Aorta (tissue), 5 donors: ENCODE data around the gene ITGBL1. TPM values are rescaled to one million over a fixed set of nuclear protein-coding genes. Genes with fewer than 3 reads are reported as not detected.

Experiments used
- ATAC-seq: fragments of 200-7000 bp; cut with Tn5 transposase; one replicate; pipeline ENCODE4 v1.9.1; 2022; ENCODE audit warnings: moderate library complexity; ENCODE audit not compliant: low FRiP score
- DNase-seq, 2 donors: peaks; one replicate each; pipeline ENCODE4 v3.0.0-alpha.2; 2020
- H3K27ac ChIP-seq, 2 donors: one replicate each; pipeline ENCODE4 v1.5.1; 2013; ENCODE audit warnings: low read length in 2 of 2, mild to moderate bottlenecking in 2 of 2, moderate library complexity in 2 of 2, control low read depth in 1 of 2, inconsistent platforms in 1 of 2, low read depth in 1 of 2
- H3K27me3 ChIP-seq, 2 donors: one replicate each; pipeline ENCODE4 v1.6.1; 2013; ENCODE audit warnings: control low read depth in 1 of 2, low read length in 1 of 2, mild to moderate bottlenecking in 1 of 2, moderate library complexity in 1 of 2; ENCODE audit not compliant: insufficient read depth in 2 of 2, control insufficient read depth in 1 of 2
- H3K36me3 ChIP-seq, 2 donors: one replicate each; pipeline ENCODE4 v1.6.1; 2013; ENCODE audit warnings: control low read depth in 1 of 2, low read length in 1 of 2, mild to moderate bottlenecking in 1 of 2; ENCODE audit not compliant: insufficient read depth in 2 of 2, control insufficient read depth in 1 of 2
- H3K4me1 ChIP-seq, 2 donors: one replicate each; pipeline ENCODE4 v1.6.1; 2013; ENCODE audit warnings: low read length in 2 of 2, control low read depth in 1 of 2, mild to moderate bottlenecking in 1 of 2, moderate library complexity in 1 of 2; ENCODE audit not compliant: insufficient read depth in 2 of 2, control insufficient read depth in 1 of 2
- H3K4me3 ChIP-seq, 2 donors: one replicate each; pipeline ENCODE4 v1.5.1; 2013; ENCODE audit warnings: low read length in 2 of 2, control low read depth in 1 of 2, mild to moderate bottlenecking in 1 of 2
- H3K9me3 ChIP-seq: one replicate; pipeline ENCODE4 v1.6.1; 2013; ENCODE audit warnings: mild to moderate bottlenecking, low read length; ENCODE audit not compliant: control insufficient read depth
- WGBS, 2 donors: extraction: QIAGEN DNeasy Blood & Tissue Kit; methylation state at CpG; one replicate each; pipeline ENCODE4 v1.1.7; 2013; 5-methylcytosine and 5-hydroxymethylcytosine counted together
- intact Hi-C, 2 donors: fragments of 100-400 bp; cut with DNase I; formaldehyde crosslinking; loops; one replicate each; pipeline versions ENCODE4 v1.14.2 to v1.15.0; 2022
- polyA plus RNA-seq, 2 donors: library from polyadenylated mRNA; stranded (reverse); fragments of 200-250 nt; gene quantifications; one replicate each; pipeline ENCODE4 v1.2.3, GENCODE V29; 2013
- total RNA-seq, 2 donors: library from RNA; stranded (reverse); fragmentation: NEBNext Ultra II Directional; extraction: Animal tissue kit (Norgen Biotek cat#: 25700); gene quantifications; one replicate each; pipeline ENCODE4 v1.2.1, GENCODE V29; 2021
- donor health status: healthy with polysubstance abuse.
- donor health status: Bipolar disorder and iron deficiency.
- donor health status: DM: no; HTN: no; CAD: no.
- donor health status: DM: no; HTN: no; CAD: no.
- donor health status: DM: yes; HTN: yes; CAD: no.

The ITGBL1 gene
- total and polyA plus RNA-seq, 4 donors, result 110 to 144 (median 121) TPM

DNA sequence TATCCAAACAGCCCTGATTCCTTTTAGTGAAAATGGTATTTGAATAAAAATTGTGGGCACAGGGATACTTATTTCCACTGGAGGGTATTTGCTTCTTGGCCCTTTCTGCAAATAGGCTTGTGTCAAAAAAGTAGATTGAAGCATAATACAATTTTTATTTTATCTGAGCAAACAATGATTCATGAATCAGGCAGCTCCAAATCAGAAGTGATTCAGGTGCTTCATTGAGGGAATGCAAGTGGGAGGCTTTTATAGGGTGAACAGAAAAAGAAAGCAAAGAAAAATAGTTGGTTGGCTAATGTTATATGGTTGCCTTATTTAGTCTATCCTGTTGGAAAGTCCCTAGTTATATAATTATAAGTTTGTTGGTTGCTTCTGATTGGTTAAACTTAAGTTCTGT is 117.9 kb downstream of the ITGBL1 start:
- no peak for ATAC-seq
- Histone ChIP-seq H3K27ac (no peak overlapping the region), H3K4me1 (peaks cover 0 to 5% of the 10 kb centered on the region in 2 donors), H3K9me3 (no peaks in the 10 kb centered on the region), H3K36me3 (no peaks in the 10 kb centered on the region), H3K27me3 (no peaks in the 10 kb centered on the region), H3K4me3 (no peak overlapping the region)
- no peak for DNase-seq
- intact Hi-C loops, result no loop called here

DNA sequence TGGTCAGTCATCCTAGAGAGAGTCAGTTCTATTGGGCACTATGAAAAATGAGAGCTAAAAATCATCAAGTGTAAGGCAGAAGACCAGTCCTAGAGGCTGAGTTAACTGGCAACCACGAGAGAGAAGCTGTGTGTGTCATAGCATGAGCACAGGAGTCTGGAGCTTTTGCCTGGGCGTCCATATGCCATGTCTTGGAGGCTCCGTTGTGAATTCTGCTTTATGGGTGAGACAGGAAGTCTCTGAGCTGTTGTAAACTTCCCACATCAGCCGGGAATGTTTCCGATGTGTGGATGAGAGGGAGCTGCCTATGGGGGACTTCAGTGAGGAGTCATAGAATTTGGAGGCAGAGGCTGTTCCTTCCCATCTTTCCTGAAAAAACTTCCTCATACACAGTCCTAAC is 120.0 kb downstream of the ITGBL1 start:
- H3K4me1 ChIP-seq, result peaks cover 0 to 9% of the 10 kb centered on the region in 2 donors

DNA sequence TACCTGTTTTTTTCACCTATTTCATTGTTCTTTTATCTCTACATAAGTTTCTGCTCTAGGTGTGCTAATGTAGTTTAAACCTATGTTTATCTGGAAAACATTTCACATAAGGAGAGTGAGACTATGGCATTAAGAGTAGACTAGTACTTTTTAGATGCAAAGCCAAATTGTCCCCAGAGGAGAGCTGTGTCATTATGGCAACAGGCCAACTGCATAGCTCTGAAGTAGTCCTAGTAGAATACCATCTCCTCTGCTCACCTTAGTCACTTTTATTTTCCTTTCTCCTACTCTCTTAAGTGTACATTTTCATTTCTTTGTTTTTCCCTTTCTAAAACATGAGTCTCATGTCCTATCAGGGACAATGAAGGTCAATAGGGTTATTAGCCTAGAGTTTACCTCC is 123.1 kb downstream of the ITGBL1 start:
- H3K4me3 ChIP-seq, result no peak overlapping the region
- H3K36me3 ChIP-seq, result no peaks in the 10 kb centered on the region
- no peaks in the 10 kb centered on the region for H3K27me3 ChIP-seq
- DNase-seq (no peak), ATAC-seq (no peak)
- intact Hi-C loops, result no loop called here
- no peaks in the 10 kb centered on the region for H3K9me3 ChIP-seq
- H3K4me1 ChIP-seq, result peaks cover 2 to 9% of the 10 kb centered on the region in 2 donors
- no peak overlapping the region for H3K27ac ChIP-seq

More for the DNA sequence above, 120.0 kb downstream of the ITGBL1 start:
- ATAC-seq (no peak), DNase-seq (no peak)
- WGBS, 2 donors, result 71% methylated on average over 5 of the region's 5 CpGs
- H3K9me3 ChIP-seq, result no peaks in the 10 kb centered on the region
- H3K27me3 ChIP-seq, result no peaks in the 10 kb centered on the region
- intact Hi-C loops, result no loop called here
- H3K36me3 ChIP-seq, result no peaks in the 10 kb centered on the region
- no peak overlapping the region for H3K27ac ChIP-seq
- H3K4me3 ChIP-seq, result no peak overlapping the region

DNA sequence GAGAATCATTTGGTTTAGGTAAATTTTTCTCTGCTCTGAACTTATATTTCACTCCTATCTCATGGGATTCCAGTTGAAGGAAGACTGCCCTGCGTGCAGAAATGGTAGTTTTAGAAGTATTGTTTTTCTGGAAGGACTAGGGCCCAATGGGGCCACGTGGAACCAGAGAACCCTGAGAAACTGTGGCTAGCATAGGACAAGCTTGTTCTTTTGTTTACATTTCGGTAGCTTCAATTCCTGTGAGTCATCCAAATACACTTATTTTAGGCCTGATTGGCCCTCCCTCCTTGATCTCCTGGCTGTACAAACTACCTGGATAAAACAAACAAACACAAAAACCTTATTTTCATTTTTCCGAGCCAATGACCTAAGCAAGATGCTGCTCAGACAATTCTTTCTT is 124.0 kb downstream of the ITGBL1 start:
- Histone ChIP-seq H3K27ac (no peak overlapping the region), H3K27me3 (no peaks in the 10 kb centered on the region), H3K9me3 (no peaks in the 10 kb centered on the region), H3K36me3 (peaks cover 0 to 1% of the 10 kb centered on the region in 2 donors), H3K4me1 (peaks cover 2 to 6% of the 10 kb centered on the region in 2 donors), H3K4me3 (no peak overlapping the region)
- no peak for DNase-seq
- intact Hi-C loops, result no loop called here
- no peak for ATAC-seq
- WGBS, 2 donors, result 39 to 84% methylated on average over 4 of the region's 4 CpGs

DNA sequence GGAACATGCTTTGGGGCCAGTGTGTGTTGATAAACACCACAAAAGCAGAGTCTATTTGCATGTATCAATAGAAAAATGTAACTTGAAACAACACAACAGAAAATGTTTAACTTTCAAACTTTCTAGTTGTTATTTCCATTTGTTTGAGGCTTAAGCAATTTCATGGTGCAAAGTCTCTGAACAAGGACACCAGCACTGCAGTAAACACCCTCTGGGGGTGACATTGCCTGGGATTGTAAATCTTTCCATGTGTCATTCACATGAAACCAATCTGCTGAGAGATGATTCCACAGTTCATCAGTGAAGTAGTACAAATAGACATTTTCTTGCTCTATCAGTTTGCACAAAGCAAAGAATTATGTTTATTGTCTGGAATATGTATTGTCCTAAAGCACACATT is 124.5 kb downstream of the ITGBL1 start:
- intact Hi-C loops, result no loop called here
- no peak for ATAC-seq

DNA sequence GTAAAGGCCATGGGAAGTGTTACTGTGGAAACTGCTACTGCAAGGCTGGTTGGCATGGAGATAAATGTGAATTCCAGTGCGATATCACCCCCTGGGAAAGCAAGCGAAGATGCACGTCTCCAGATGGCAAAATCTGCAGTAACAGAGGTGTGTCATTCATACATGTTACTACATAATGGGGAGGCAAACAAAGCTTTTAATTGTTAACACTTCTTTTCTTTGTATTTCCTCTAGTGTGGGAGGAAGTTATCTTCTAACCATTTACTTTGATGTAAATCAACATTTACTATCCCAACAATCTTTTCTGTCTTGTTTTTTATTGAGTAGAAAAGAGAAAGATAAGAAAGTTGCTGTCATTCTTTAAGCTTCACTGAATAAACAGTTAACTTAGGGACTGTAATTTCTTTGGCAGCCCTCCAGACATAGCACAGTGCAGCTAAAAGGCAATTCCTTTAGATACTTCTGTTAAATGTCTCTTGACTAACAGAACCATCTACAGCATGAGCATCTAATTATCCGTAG is 126.9 kb downstream of the ITGBL1 start:
- intact Hi-C loops, result no loop called here
- DNase-seq (no peak), ATAC-seq (no peak)
- H3K4me3 ChIP-seq, result no peak overlapping the region
- H3K27me3 ChIP-seq, result no peaks in the 10 kb centered on the region
- no peak overlapping the region for H3K27ac ChIP-seq
- WGBS, 2 donors, result 9% methylated on average over 4 of the region's 4 CpGs
- H3K9me3 ChIP-seq, result no peaks in the 10 kb centered on the region
- H3K4me1 ChIP-seq, result peaks cover 2 to 4% of the 10 kb centered on the region in 2 donors
- peaks cover 0 to 1% of the 10 kb centered on the region in 2 donors for H3K36me3 ChIP-seq

More for the DNA sequence above, 124.5 kb downstream of the ITGBL1 start:
- peaks cover 0 to 1% of the 10 kb centered on the region in 2 donors for H3K36me3 ChIP-seq
- no peaks in the 10 kb centered on the region for H3K27me3 ChIP-seq
- peaks cover 2 to 6% of the 10 kb centered on the region in 2 donors for H3K4me1 ChIP-seq
- no peak overlapping the region for H3K4me3 ChIP-seq
- no peaks in the 10 kb centered on the region for H3K9me3 ChIP-seq
- no peak overlapping the region for H3K27ac ChIP-seq
- no peak for DNase-seq

DNA sequence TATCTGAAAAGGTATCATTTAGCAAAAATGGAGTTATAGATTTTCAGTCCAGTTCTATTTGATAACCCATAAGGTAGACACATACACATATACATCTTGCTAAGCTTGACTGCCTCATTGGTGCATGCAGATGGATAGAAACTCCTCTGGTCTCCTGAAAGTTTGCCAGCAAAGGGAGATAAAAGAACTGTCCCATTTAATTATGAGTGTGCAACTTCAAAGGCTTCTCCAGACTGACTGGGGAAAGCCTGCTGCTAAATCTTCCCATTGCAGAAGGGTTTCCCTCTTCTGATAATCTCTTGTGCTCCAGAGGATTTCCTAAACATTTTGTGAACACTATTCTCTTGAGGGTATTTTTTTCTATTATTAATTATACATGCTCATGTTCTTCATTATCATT is 131.9 kb downstream of the ITGBL1 start:
- intact Hi-C loops, result no loop called here
- DNase-seq (no peak), ATAC-seq (no peak)
- Histone ChIP-seq H3K4me1 (peaks cover 3 to 4% of the 10 kb centered on the region in 2 donors), H3K4me3 (no peak overlapping the region), H3K9me3 (no peaks in the 10 kb centered on the region), H3K36me3 (peaks cover 0 to 1% of the 10 kb centered on the region in 2 donors), H3K27me3 (no peaks in the 10 kb centered on the region), H3K27ac (no peak overlapping the region)

DNA sequence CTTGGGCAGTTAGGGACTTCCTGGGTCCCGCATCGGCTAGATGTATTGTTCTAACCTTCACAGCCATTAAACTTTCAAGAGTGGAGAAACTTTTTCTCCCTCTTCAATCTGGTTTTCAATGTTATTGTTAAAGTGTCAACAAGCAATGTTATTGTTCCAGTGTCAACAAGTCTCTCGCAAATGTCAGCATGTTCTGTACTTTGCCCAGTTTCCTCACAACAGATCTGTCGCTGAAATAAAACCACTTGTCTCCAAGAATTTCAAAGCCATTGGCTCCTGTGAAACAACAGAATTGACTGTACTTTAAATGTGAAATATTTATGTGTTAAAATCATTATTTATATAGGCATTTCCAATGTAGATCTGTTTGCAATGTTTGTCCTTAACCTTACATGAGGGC is 138.0 kb downstream of the ITGBL1 start:
- H3K27ac ChIP-seq, result no peak overlapping the region
- intact Hi-C loops, result no loop called here
- peaks cover 0 to 2% of the 10 kb centered on the region in 2 donors for H3K4me1 ChIP-seq
- 30 to 33% methylated on average over 4 of the region's 4 CpGs for WGBS, 2 donors
- H3K4me3 ChIP-seq, result no peak overlapping the region
- H3K27me3 ChIP-seq, result no peaks in the 10 kb centered on the region
- no peak for DNase-seq
- no peaks in the 10 kb centered on the region for H3K36me3 ChIP-seq
- no peak for ATAC-seq
- H3K9me3 ChIP-seq, result no peaks in the 10 kb centered on the region

DNA sequence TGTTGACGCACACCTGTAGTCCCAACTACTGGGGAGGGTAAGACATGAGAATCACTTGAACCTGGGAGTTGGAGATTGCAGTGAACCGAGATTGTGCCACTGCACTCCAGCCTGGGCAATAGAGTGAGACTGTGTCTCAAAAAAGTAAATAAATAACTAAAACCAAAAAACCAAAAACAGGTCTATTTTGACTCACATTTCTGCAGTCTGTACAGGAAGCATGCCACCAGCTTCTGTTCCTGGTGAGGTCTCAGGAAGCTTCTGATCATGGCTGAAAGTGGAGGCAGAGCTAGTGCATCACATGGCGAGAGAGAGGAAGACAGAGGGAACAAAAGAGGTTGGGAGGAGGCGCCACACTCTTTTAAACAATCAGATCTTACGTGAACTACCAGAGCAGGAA is 142.5 kb downstream of the ITGBL1 start:
- Histone ChIP-seq H3K9me3 (no peaks in the 10 kb centered on the region), H3K27me3 (no peaks in the 10 kb centered on the region), H3K4me1 (no peaks in the 10 kb centered on the region), H3K27ac (no peak overlapping the region), H3K36me3 (peaks cover 0 to 1% of the 10 kb centered on the region in 2 donors), H3K4me3 (no peak overlapping the region)
- 97 to 98% methylated on average over 5 of the region's 5 CpGs for WGBS, 2 donors
- intact Hi-C loops, result no loop called here
- no peak for ATAC-seq
- no peak for DNase-seq
